Type B pancreatic cell (in vitro differentiated cells): ENCODE results near the gene CLSTN3. TPM values are rescaled to one million over a fixed set of nuclear protein-coding genes. Genes with fewer than 3 reads are reported as not detected.
"Not testable (repeated sequence)": the region's sequence is repeated elsewhere in the genome, so short reads cannot be mapped to it uniquely, and the experiment has no call there.

Experiments
- DNase-seq: peaks from one replicate; pipeline ENCODE4 v3.0.0; 2021; ENCODE audit warnings: mixed read lengths; ENCODE audit not compliant: unreplicated experiment; ENCODE audit errors: extremely low spot score
- H3K27ac Mint-ChIP-seq: 2 replicates; pipeline ENCODE4 v1.8.0; 2021; ENCODE audit warnings: mild to moderate bottlenecking, mixed read lengths
- H3K27me3 Mint-ChIP-seq: 2 replicates; pipeline ENCODE4 v1.8.0; 2021; ENCODE audit warnings: mixed read lengths
- H3K36me3 Mint-ChIP-seq: 2 replicates; pipeline ENCODE4 v1.8.0; 2021; ENCODE audit warnings: mixed read lengths
- H3K4me1 Mint-ChIP-seq: one replicate; pipeline ENCODE4 v1.8.0; 2021; ENCODE audit warnings: mixed read lengths; ENCODE audit not compliant: unreplicated experiment
- H3K4me3 Mint-ChIP-seq: 2 replicates; pipeline ENCODE4 v1.8.0; 2021; ENCODE audit warnings: mild to moderate bottlenecking, mixed read lengths
- H3K9me3 Mint-ChIP-seq: 2 replicates; pipeline ENCODE4 v1.8.0; 2021; ENCODE audit warnings: mixed read lengths
- total RNA-seq: library from RNA; stranded (reverse); gene quantifications from 2 replicates; pipeline ENCODE4 v1.2.1, GENCODE V29; 2021; ENCODE audit warnings: low replicate concordance
- TF ChIP-seq, protein P1 (sequence below): fragments of 200-600 bp; sonication (generic); conservative IDR thresholded peaks from 2 replicates; pipeline ENCODE4 v1.5.0; 2021; ENCODE audit warnings: antibody characterized with exemption, mild to moderate bottlenecking

CLSTN3 gene
- total RNA-seq, 1 donor from 2014 or later: 51.6 TPM

DNA sequence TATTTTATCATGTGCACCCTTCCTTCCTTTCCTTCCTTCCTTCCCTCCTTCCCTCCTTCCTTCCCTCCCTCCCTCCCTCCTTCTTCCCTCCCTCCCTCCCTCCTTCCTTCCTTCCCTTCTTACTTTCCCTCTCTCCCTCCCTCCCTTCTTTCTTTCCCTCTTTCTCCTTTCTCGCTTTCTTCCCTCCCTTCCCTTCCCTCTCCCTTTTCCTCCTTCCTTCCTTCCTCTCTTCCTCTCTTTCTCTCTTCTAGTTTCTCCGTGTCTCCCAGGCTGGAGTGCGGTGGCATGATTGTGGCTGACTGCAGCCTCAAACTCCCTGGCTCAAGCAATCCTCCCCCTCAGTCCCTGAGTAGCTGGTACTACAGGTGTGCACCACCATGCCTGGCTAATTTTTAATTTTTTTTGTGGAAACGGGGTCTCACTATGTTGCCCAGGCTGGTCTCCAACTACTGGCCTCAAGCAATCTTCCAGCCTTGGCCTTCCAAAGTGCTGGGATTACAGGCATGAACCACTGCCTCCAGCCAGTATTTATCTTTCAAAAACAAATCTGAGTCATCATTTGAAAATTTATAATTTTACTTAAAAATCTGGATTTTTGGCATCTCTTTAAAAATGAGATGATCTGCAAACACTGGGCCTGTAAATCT is 29.0 kb upstream of the CLSTN3 start:
- Mint-ChIP-seq H3K9me3 (no peaks in the 10 kb centered on the region), H3K4me1 (no peaks in the 10 kb centered on the region), H3K27ac (no peak overlapping the region), H3K36me3 (peaks cover 32% of the 10 kb centered on the region), H3K4me3 (no peak overlapping the region), H3K27me3 (no peaks in the 10 kb centered on the region)
- no peak for DNase-seq
- TF ChIP-seq, protein P1, sequence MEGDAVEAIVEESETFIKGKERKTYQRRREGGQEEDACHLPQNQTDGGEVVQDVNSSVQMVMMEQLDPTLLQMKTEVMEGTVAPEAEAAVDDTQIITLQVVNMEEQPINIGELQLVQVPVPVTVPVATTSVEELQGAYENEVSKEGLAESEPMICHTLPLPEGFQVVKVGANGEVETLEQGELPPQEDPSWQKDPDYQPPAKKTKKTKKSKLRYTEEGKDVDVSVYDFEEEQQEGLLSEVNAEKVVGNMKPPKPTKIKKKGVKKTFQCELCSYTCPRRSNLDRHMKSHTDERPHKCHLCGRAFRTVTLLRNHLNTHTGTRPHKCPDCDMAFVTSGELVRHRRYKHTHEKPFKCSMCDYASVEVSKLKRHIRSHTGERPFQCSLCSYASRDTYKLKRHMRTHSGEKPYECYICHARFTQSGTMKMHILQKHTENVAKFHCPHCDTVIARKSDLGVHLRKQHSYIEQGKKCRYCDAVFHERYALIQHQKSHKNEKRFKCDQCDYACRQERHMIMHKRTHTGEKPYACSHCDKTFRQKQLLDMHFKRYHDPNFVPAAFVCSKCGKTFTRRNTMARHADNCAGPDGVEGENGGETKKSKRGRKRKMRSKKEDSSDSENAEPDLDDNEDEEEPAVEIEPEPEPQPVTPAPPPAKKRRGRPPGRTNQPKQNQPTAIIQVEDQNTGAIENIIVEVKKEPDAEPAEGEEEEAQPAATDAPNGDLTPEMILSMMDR: no peak

DNA sequence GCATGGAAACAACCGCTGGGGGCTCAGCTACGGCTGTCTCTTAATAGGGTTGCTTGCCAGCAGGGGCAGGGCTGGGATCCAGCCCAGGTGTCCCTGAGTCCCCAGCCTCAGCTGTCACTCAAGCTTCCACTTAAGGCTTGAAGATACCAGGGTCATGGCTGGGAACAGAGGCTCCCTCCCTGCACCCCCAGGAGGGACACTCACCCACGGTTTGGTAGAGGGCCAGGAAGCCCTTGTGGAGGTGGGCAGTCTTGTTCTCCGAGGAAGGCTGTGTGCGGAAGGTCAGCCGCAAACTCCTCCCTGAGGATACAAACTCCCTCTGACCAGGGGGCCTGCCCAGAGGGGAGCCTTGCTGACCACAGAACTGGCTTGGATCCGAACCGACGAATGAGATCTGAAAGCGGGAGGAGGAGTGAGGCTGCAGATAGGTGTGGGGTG is 28.5 kb upstream of the CLSTN3 start:
- no peaks in the 10 kb centered on the region for H3K27me3 Mint-ChIP-seq
- no peak overlapping the region for H3K4me3 Mint-ChIP-seq
- H3K9me3 Mint-ChIP-seq: no peaks in the 10 kb centered on the region
- H3K27ac Mint-ChIP-seq: no peak overlapping the region
- DNase-seq: no peak
- H3K36me3 Mint-ChIP-seq: peaks cover 37% of the 10 kb centered on the region
- TF ChIP-seq, protein P1: no peak
- no peaks in the 10 kb centered on the region for H3K4me1 Mint-ChIP-seq

DNA sequence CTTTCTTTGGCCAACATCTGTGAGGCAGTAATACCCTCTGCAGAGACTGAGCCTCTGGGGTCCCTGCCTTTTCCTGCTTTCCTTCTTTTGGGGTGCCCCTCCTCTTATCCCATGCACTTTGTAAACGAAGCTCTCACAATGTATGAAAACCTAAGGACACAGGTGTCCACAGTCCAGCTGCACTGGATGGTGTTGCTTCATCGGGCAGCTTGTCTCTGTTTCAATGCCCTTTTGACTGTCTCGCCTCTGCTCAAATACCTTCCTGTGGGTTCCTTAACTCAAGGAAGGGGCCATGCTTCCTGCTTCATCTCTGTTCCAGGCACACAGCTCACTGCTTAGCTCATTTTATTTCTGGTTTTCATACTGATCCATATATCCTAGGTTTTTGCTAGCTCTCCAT is 27.6 kb upstream of the CLSTN3 start:
- Mint-ChIP-seq H3K36me3 (peaks cover 39% of the 10 kb centered on the region), H3K27ac (no peak overlapping the region), H3K9me3 (no peaks in the 10 kb centered on the region), H3K4me3 (no peak overlapping the region), H3K27me3 (no peaks in the 10 kb centered on the region), H3K4me1 (no peaks in the 10 kb centered on the region)
- DNase-seq: no peak
- TF ChIP-seq, protein P1: no peak

DNA sequence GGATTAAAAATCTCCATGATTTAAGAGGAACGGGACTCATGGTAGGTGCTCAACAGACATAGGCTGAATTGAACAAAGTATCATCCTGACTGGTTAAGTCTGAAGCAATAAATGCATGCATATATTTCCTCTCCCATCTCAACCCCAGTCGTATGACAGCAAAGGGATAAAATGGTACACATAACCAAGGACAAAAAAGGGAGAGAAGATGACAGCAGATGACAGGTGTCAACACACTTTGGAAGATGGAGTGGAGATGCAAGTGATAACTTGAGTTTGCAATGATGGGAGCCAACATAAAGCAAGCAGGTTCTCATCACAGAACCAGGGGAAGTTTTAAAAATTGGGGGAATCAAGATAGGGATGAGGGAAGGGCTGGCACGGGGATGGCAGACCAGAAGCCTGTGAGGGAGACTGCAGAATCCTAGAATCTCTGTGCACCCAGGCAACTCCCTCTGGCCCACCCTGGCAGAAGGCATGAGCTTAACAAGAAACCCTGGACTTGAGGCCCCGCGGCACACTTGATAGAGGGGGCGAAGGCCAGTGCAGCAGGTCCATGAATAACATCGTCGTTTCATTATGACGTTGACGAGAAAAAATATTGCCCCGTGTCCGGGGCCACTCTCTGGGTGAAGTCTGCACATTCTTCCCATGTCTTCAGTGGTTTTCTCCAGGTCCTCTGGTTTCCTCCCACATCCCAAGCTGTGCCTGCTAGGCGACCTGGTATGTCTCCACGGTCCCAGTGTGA is 26.2 kb upstream of the CLSTN3 start:
- H3K36me3 Mint-ChIP-seq: peaks cover 36% of the 10 kb centered on the region
- no peaks in the 10 kb centered on the region for H3K9me3 Mint-ChIP-seq
- H3K4me3 Mint-ChIP-seq: no peak overlapping the region
- TF ChIP-seq, protein P1: no peak
- DNase-seq: no peak
- peaks cover 5% of the 10 kb centered on the region for H3K4me1 Mint-ChIP-seq
- H3K27ac Mint-ChIP-seq: no peak overlapping the region
- H3K27me3 Mint-ChIP-seq: no peaks in the 10 kb centered on the region

DNA sequence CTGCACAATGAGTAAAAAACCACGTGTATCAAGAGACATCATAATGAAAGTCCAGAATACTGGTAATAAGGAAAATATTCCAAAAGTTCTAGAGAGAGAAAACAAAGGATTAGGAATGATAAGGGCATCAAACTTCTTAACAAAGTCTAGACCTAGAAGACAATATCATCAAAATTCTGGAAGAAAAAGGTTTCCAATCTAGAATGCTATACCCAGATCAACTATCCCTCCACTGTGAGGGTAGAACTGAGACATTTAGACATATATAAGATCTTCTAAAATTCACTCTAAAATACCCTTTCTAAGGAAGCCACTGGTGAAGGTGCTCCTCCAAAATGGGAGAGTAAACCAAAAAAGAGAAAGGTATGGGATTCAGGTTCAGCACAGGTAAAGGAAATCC is 24.1 kb upstream of the CLSTN3 start:
- no peaks in the 10 kb centered on the region for H3K27me3 Mint-ChIP-seq
- H3K4me1 Mint-ChIP-seq: peaks cover 5% of the 10 kb centered on the region
- peak overlapping the region; percentile 62 for H3K4me3 Mint-ChIP-seq

DNA sequence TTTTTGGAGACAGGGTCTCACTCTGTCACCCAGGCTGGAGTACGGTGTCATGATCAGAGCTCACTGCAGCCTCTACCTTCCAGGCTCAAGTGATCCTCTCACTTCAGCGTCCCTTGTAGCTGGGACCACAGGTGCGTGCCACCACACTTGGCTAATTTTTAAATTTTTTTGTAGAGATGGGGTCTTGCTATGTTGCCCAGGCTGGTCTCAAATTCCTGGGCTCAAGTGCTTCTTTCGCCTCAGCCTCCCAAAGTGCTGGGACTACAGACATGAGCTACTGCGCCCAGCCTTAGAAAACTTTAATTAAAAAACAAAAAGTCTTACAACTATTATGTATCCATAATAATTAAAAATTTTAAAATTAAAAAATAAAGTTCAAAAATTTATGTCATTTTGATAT is 23.0 kb upstream of the CLSTN3 start:
- H3K27me3 Mint-ChIP-seq, DNase-seq, H3K27ac Mint-ChIP-seq, H3K9me3 Mint-ChIP-seq, H3K4me1 Mint-ChIP-seq: not testable (repeated sequence)
- Mint-ChIP-seq H3K4me3 (peak overlapping the region; percentile 27), H3K36me3 (peaks cover 31% of the 10 kb centered on the region)

More for the DNA sequence above, 24.1 kb upstream of the CLSTN3 start:
- peaks cover 34% of the 10 kb centered on the region for H3K36me3 Mint-ChIP-seq
- TF ChIP-seq, protein P1: no peak
- H3K9me3 Mint-ChIP-seq: no peaks in the 10 kb centered on the region
- H3K27ac Mint-ChIP-seq: no peak overlapping the region
- DNase-seq: no peak
